HUES6 (cell line): ENCODE data around the gene IKBKE.

Experiments
- H3K27ac ChIP-seq: 2 replicates; pipeline ENCODE4 v1.7.0; 2013; ENCODE audit warnings: low read depth, mild to moderate bottlenecking, low read length, inconsistent platforms
- H3K27me3 ChIP-seq: 2 replicates; pipeline ENCODE4 v1.6.1; 2013; ENCODE audit warnings: low read length; ENCODE audit not compliant: control insufficient read depth, insufficient read depth
- H3K36me3 ChIP-seq: 2 replicates; pipeline ENCODE4 v1.6.1; 2013; ENCODE audit warnings: low read length; ENCODE audit not compliant: control insufficient read depth, insufficient read depth
- H3K4me1 ChIP-seq: 2 replicates; pipeline ENCODE4 v1.6.1; 2013; ENCODE audit warnings: low read length; ENCODE audit not compliant: control insufficient read depth, insufficient read depth
- H3K4me3 ChIP-seq: 2 replicates; pipeline ENCODE4 v1.5.1; 2013; ENCODE audit warnings: low read depth, low read length
- H3K9ac ChIP-seq: one replicate; pipeline ENCODE4 v1.6.1; 2013; ENCODE audit warnings: mild to moderate bottlenecking, low read length
- H3K9me3 ChIP-seq: 2 replicates; pipeline ENCODE4 v1.6.1; 2013; ENCODE audit warnings: low read depth, low read length; ENCODE audit not compliant: control insufficient read depth, insufficient read depth

The IKBKE gene

DNA sequence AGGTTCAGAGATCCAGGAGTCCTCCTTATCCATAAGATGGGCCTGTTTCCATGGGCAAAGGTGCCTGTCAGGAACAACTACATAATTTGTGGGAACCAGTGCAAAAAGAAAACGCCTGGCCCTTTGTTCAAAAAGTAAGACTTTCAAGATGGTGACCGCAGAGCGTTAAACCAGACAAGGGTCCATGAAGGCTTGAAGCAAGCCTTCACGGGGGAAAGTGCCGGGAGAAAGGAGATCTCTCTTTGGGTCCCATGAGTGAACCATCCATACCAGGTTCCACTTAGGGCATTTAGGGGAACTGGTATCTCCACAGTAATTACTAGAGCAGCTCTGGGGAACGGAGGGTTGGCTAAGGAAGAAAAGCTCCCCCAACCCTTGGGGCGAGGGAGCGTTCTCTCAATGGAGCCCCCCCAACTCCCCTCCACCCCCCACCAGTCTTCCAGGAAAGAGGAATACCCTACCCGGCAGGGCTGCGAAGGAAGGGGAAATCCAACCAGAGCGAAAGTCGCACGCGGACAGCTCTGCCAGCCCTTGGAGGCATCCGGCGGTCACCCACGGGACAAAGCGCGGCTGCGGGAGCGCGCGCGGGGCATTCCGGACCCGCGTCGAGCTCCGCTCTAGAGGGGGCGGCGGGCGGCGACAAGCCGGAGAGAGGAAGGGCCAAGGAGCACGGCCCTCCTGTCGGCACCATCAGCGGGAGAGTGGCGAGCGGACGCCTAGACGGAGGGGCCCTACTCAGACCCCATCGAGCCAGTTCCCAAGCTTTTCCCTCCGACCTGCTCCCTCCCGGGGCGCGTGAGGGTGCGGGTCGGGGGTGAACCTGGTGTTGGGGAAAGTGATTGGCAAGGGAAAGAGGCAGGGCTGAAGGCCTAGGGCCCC is 36.4 kb downstream of the IKBKE start:
- Histone ChIP-seq H3K9ac (peak overlapping the region; percentile 49), H3K27me3 (peaks cover 98% of the 10 kb centered on the region), H3K27ac (no peak overlapping the region), H3K4me3 (peak overlapping the region; percentile 73), H3K36me3 (no peaks in the 10 kb centered on the region), H3K4me1 (peaks cover 5% of the 10 kb centered on the region; the same call in 1 of the 2 replicates), H3K9me3 (no peaks in the 10 kb centered on the region)

DNA sequence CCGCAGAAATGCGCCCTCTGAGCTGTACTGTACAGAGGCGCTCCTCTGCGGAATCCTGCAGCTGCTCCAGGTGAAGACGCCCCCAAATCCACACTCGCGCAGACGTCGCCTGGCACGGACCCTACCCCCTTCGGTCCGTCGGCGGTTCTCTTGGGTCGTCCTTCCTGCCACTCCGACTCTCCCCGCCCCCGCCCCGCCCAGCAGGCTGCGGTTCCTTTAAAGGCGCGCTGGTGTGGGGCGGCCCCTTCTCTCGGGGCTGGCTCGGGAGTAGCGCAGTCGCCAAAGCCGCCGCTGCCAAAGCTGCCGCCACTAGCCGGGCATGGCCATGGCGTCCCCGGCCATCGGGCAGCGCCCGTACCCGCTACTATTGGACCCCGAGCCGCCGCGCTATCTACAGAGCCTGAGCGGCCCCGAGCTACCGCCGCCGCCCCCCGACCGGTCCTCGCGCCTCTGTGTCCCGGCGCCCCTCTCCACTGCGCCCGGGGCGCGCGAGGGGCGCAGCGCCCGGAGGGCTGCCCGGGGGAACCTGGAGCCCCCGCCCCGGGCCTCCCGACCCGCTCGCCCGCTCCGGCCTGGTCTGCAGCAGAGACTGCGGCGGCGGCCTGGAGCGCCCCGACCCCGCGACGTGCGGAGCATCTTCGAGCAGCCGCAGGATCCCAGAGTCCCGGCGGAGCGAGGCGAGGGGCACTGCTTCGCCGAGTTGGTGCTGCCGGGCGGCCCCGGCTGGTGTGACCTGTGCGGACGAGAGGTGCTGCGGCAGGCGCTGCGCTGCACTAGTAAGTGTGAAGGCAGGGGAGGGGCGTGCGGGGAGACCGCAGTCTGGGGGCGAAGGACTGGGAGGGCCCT is 37.2 kb downstream of the IKBKE start, which contains the start of gene RASSF5:
Gene RASSF5, plus strand, starts transcription at position 248 of the 846 bp plus-strand sequence. Its CDS starts 72 bp downstream, at position 320.
- Histone ChIP-seq H3K27me3 (peaks cover 91% of the 10 kb centered on the region), H3K27ac (no peak within 1 kb of the TSS), H3K4me1 (peaks cover 11% of the 10 kb centered on the region; the same call in 1 of the 2 replicates), H3K9me3 (no peaks in the 10 kb centered on the region), H3K36me3 (no peaks in the 10 kb centered on the region), H3K4me3 (peak within 1 kb of the TSS; percentile 73), H3K9ac (peak within 1 kb of the TSS; percentile 49)

DNA sequence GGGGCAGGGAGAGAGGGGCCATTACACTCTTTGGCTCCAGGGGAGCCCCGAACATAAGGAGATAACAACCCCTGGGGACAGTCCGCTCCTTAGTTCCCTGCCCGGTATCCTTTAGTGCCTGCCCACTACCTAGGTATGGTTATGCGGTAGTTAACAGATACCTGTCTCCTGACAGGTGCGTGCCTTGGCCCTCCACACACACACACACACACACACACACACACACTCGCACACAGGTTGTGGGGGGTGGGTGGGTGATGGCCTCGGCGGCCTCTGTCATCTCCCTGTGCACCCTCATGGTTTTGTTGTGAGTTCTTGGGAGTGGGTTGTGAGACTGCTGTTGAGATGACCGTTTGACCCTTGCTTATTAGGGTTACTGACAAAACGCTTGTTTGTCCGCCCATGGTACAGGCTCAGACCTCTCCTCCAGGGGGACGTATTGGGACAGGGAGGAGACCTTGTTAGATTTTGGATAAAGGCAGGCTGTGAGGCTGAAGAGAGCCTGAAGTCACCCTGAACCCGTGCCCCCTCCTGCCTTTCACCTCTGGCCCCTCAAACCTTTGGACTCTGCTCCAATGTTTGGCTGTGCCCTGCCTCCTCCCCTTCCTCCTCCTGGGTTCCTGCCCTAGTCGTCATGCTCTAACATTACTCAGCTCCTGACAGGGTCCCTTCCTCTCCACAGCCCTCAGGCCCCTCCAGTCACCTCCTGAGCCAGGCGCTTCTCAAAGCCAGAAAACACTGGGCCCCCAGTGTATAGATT is 38.0 kb downstream of the IKBKE start:
- H3K27ac ChIP-seq = no peak overlapping the region
- H3K9ac ChIP-seq = no peak overlapping the region
- H3K27me3 ChIP-seq = peaks cover 84% of the 10 kb centered on the region
- no peaks in the 10 kb centered on the region for H3K9me3 ChIP-seq
- peaks cover 11% of the 10 kb centered on the region; the same call in 1 of the 2 replicates for H3K4me1 ChIP-seq
- peak overlapping the region; percentile 73 for H3K4me3 ChIP-seq
- H3K36me3 ChIP-seq = no peaks in the 10 kb centered on the region

DNA sequence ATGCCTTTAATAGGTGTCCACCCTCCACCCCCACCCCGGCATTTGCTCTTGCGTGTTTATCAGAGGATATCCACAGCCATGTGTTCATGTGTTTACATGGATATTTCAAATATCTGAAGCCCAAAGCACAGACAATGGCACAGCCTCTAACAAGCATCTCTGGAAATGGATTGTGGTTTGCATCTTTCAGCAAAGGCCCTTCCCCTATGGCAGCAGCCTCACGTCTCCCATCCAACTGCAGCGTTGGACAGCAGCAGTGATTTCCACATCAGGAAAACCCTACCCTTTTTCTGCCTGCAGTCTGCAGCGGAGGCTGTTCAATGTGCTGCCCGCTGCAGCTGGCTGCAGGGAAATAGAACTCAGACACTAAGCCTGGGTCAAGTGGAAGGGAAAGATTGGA is 38.7 kb downstream of the IKBKE start:
- Histone ChIP-seq H3K27me3 (peaks cover 77% of the 10 kb centered on the region), H3K9me3 (no peaks in the 10 kb centered on the region), H3K4me3 (no peak overlapping the region), H3K9ac (no peak overlapping the region), H3K27ac (no peak overlapping the region), H3K36me3 (no peaks in the 10 kb centered on the region), H3K4me1 (peaks cover 9% of the 10 kb centered on the region; the same call in 1 of the 2 replicates)

DNA sequence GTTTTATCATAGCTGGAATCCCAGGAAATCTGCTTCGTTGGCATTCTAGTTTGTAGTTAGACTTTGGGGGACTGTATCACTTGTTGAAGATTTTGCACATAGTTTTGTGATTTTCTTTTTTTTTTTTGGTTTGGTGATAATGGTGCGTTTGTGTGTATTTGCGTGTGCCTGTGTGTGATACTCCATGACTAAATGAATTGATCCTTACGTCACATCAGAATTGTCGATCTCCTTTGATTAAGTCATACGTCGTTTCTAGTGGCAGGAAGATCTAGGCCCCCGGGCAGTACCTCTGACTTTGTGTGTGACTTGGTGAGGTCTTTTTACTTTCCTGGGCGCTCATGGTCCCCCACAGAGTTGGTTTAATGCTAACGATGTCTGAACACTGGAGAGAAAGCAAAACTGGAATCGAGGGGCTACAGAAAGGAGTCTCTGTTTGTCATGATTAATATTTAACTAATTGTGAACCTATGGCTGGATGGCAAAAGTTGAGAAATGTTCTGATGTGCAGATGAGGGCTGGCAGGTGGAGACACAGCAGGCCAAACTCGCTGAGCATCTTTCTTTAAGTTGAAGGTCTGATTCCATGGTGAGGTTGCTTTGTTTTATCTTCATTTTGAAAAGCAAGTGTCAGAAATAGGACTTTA is 39.5 kb downstream of the IKBKE start:
- Histone ChIP-seq H3K36me3 (no peaks in the 10 kb centered on the region), H3K9me3 (no peaks in the 10 kb centered on the region), H3K4me3 (no peak overlapping the region), H3K27ac (no peak overlapping the region), H3K9ac (no peak overlapping the region), H3K4me1 (peaks cover 9% of the 10 kb centered on the region; the same call in 1 of the 2 replicates), H3K27me3 (peaks cover 69% of the 10 kb centered on the region)

DNA sequence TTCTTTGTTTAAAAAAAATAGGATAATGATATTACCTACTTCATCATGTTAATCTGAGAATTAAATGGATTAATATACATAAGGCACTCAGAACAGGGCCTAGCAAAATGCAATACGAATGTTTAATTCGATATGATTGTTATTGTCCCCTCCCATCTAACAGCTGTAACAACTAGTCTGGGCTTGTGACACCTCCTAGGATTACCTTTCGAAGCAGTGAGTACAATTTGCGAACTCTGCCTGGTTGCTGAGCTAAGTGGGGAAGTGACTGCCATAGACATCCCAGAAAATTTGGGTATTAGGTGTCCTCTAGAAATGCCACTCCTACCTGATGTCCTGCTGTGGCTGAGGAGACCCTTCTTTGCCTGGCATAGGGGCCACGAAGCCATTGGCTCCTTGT is 40.1 kb downstream of the IKBKE start:
- H3K9ac ChIP-seq = no peak overlapping the region
- H3K9me3 ChIP-seq = no peaks in the 10 kb centered on the region
- no peak overlapping the region for H3K27ac ChIP-seq
- H3K36me3 ChIP-seq = no peaks in the 10 kb centered on the region
- H3K4me3 ChIP-seq = no peak overlapping the region
- H3K27me3 ChIP-seq = peaks cover 63% of the 10 kb centered on the region
- H3K4me1 ChIP-seq = peaks cover 9% of the 10 kb centered on the region; the same call in 1 of the 2 replicates

DNA sequence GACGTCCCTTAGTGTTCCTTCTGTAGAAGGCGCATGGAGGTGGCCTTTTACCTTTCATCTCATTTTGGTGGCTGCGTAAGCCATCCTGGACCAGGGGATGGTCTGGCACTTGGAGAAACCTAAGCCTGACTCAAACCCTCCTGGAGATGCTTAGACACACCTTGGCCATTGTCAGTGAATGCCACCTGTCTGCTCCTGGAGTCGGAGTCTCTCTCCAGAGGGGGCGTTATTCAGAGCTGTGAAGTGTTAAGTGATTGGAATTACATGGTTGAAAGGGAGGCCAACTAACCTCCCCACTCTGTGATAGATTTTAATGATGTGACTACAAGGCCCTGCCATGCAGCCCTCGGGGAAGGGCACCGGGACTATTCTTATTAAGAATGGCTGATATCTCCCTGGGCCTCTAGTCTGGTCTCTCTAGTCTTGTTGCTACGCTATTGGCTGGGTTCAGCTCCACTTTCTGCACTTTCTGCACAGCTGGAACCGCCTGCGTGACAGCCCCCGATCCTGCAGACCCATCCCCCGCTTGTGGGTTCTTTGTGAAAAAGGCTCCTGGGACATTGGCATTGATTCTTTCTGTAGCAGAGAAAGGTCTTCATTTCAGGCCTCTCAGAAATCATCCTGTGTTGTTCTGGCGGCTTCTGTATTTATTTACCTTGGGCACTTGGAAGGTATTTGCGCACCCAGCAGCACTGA is 41.2 kb downstream of the IKBKE start:
- Histone ChIP-seq H3K4me3 (no peak overlapping the region), H3K4me1 (peaks cover 9% of the 10 kb centered on the region; the same call in 1 of the 2 replicates), H3K27me3 (peaks cover 52% of the 10 kb centered on the region), H3K27ac (no peak overlapping the region), H3K9ac (no peak overlapping the region), H3K9me3 (no peaks in the 10 kb centered on the region), H3K36me3 (no peaks in the 10 kb centered on the region)

DNA sequence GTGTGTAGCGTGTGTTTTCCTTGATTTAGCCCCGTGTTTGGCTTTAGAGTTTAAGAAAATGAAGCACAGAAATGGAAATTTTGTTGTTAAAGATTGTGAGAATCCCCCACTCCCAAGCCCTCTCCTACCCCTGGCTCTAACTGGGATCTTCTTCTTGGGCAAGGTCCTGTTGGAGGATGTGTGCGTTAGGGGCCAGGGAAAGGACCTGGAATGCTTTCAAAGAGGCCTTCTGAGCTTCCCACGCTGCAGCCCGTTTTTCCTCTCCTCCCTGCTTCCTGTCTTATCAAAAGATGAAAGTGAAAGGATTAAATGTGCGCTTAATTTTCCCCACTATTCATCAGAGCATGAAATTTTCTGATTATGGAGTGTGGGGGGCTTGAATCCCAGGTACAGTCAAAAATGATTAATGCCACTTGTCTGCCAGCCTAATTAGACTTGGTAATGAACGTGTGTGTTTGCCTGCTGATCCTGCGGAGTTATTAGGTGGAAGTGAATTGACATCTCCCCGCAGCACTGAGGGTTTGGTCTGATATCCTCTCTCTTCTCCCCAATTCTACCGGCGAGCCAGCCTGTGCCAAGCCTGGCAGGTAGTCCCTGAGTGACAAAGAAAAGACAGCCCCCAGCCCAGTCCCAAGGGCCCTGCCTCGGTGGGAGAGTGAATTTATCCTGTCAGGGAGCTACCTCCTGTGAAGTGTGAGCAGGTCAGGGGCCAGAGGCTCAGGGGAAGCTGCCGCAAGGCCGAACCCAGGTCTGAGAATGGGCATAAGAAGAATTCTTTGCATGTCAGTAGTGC is 42.0 kb downstream of the IKBKE start:
- Histone ChIP-seq H3K27ac (no peak overlapping the region), H3K9ac (no peak overlapping the region), H3K27me3 (peaks cover 44% of the 10 kb centered on the region), H3K4me1 (peaks cover 9% of the 10 kb centered on the region; the same call in 1 of the 2 replicates), H3K9me3 (no peaks in the 10 kb centered on the region), H3K36me3 (no peaks in the 10 kb centered on the region), H3K4me3 (no peak overlapping the region)

DNA sequence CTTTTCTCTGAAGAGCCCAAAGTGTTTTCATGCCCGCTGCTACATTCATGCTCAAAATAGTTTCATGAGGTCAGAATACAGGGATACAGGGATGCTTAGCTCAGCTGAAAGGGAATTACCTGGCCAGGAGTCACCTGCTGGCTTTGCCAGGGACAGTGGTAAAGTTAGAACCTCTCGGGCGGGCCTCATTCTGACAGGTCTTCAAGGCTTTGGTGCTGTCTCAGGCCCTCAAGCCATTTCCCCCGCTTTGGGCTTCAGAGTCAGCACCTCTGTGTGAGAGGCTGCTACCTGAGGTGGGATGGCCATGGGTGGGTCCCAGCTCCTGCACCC is 42.5 kb downstream of the IKBKE start:
- Histone ChIP-seq H3K36me3 (no peaks in the 10 kb centered on the region), H3K9ac (no peak overlapping the region), H3K4me3 (no peak overlapping the region), H3K27ac (no peak overlapping the region), H3K4me1 (peaks cover 9% of the 10 kb centered on the region; the same call in 1 of the 2 replicates), H3K9me3 (no peaks in the 10 kb centered on the region), H3K27me3 (peaks cover 39% of the 10 kb centered on the region)
